Fibroblast of skin of right quadriceps (primary cell): ENCODE data around the gene COL26A1.

Experiments
- DNase-seq: peaks from one replicate; pipeline ENCODE4 v3.0.0-alpha.2; 2013

COL26A1 gene

DNA sequence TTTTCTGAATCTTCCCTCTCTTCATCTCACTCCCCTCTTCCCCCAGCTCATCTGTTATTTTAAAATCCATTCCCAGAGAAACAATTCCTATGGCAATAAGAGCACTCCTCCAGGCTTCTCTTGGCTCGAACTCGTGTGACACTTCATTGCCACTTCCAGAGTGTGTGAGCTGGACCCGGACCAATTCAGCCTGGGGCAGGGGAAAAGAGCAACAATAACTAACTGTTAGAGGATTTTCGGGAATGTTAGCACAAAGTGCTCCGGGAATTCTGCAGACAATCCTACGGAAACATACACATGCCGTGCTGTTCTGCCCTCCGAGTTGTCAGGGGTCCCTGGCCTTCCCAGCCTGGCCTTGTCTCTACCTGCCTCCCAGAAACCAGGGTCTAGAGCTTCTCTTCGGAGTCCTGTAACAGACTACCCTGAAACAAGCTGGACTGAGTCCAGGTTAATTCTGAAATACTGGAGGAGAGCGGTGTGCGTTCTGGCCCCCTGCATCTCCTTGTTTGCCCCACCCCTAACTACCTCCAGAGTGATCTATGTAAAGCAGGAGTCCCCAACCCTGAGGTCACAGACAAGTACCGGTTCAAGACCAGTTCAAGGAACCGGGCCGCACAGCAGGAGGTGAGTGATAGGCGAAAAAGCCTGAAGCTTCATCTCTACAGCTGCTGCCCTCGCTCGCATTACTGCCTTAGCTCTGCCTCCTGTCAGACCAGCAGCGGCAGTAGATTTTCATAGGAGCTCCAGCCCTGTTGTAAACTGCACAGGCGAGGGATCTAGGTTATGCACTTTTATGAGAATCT, 11.3 kb downstream of the COL26A1 start:
- DNase-seq: no peak

GRCh38 chr7:101374990-101375389, 12.3 kb downstream of the COL26A1 start:
- no peak for DNase-seq

DNA sequence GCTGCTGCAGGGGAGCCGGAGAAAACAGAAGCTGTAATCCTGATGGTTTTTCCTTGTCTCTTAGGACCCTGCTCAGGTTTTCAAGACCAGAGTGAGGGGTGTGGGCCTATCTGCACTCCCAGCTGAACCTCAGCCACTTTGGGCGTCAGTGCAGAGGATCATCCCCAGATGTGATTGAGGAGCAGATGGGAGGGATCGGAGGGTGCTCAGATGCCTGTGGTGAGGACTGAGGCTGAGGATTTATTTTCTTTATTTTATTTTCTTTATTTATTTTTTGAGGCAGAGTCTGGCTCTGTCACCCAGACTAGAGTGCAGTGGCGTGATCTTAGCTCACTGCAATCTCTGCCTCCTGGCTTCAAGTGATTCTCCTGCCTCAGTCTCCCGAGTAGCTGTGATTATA, 13.9 kb downstream of the COL26A1 start:
- DNase-seq: no peak

GRCh38 chr7:101377189-101377736, 14.6 kb downstream of the COL26A1 start:
- DNase-seq: peak; percentile 46

GRCh38 chr7:101378751-101379174, 16.1 kb downstream of the COL26A1 start:
- peak; percentile 78 for DNase-seq

GRCh38 chr7:101379302-101379701, 16.6 kb downstream of the COL26A1 start:
- no peak for DNase-seq

DNA sequence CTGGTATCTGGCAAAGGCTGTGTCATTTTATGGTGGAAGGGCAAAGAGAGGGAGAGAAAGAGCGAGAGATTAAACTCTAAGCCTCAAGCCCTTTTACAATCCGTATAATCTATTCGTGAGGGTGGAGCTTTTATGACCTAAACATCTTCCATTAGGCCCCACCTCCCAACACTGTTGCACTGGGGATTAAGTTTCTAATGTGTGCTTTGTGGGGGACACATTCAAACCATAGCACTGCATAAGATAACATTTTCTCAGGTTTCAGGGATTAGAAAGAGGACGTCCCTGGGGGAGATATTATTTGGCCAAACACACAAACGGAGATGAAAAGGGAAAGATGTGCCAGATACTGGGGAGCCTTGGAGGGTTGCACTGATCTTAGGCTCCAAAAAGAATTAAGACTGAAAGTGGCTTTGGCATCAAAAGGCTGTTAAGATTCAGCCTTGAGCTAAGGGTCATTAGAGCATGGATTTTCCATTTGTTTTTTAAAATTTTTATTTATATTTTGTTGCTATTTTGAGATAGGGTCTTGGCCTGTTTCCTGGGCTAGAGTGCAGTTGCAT, 19.0 kb downstream of the COL26A1 start:
- no peak for DNase-seq

GRCh38 chr7:101382937-101383336, 20.3 kb downstream of the COL26A1 start:
- no peak for DNase-seq

DNA sequence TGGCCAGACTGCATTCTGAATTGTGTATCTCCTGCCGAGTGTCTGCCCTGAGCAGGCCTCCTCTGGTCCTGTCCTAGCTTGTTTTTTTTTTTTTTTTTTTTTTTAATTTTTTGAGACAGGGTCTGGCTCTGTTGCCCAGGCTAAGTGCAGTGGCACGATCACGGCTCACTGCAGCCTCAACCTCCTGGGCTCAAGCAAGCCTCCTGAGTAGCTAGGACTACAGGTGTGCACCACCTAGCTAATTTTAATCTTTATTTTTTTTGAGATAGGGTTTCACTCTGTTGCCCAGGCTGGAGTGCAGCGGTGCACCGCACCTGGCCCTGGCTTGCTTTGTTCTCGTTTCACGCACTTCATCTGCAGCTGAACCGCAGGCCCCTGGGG, 23.5 kb downstream of the COL26A1 start:
- DNase-seq: no peak

DNA sequence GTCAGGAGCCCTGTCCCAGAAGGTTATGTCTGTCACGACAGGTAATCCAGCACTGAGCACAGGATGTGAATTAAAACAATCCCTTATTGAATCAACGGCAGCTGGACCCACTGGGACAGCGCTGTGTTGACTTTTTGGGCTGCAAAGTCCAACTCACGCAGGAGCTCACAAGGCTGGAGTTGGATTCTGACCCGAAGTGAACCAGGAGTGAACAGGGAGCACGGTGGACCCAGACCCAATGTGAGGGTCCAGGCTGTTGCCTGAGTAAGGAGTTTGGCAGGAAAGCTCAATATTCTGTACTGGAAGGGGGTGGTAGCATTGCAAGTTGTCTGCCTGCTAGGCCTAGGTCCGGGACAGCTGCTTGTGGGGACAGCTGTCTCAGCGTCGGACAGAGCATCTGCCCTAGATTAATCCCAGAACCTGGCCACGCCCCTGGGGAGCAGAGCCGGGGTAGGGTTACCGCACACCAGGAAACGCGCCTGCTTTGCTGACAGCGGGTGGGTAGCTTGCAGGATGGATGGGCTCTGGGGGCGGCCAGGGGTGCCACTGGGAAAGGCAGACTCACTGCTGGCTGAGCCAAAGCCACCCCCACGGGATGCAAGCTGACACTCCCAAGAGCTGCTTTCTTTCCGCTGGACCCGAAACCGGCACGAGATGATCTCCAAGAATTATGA, 24.0 kb downstream of the COL26A1 start:
- peak; percentile 65 for DNase-seq

DNA sequence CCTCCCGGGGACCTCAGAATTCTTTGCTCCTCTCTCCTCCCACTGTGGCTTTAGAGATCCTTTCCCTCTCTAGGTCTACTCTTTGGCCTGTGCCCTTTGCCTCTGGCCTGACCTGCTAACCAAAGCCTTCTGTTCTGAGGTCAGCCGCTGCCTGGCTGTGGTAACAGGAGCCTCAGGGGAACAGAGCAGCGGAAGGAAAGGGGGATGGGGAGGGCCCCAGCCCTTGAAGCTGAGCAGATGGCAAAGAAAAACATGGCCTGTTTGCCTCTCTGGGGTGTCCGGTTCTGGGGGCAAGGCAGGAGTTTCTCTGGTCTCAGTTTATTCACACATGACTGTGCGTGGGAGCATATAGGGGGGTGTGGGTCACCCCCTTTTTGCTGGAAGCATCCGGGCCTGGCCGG, 28.2 kb downstream of the COL26A1 start:
- peak; percentile 25 for DNase-seq

DNA sequence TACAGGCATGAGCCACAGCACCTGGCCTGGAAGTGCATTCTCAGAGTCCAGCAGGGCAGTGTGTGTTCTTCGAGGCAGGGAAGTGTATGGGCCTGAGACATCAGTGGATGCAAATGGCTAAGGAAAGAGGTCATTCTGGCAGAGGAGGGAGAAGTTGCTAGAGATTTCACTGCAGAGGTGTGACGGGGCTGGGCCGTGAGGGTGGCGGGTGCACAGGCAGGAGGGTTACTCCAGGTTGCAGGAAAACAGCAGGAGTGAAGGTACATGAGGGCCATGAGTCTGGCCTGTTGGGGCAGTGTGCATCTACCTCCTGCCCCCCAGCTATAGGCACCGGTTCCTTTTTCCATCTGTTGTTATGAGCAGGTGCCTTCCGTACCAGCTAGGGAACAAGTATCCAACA, 29.3 kb downstream of the COL26A1 start:
- DNase-seq: no peak

- DNase-seq: no peak
These were observed 31.2 kb downstream of the COL26A1 start for GRCh38 chr7:101393865-101394264.

DNA sequence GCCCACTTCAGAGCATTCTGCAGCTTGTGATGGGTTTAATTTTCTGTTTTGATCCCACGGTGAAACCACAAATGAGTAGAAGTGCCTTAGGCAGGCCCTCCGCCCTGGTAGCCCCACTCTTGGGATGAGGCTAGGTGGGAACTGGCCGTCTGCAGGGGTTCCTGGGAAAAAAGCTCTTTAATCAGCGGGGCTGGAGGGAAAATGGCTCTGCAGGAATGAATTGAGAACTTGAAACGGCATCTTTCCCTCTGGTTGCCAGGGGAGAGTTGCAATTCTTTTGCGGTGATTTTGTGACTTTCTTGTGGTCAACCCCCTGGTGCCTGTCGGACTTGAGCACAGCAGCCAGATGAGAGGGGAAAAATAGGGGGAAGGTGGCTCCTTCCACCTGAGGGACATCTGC, 32.7 kb downstream of the COL26A1 start:
- no peak for DNase-seq

DNA sequence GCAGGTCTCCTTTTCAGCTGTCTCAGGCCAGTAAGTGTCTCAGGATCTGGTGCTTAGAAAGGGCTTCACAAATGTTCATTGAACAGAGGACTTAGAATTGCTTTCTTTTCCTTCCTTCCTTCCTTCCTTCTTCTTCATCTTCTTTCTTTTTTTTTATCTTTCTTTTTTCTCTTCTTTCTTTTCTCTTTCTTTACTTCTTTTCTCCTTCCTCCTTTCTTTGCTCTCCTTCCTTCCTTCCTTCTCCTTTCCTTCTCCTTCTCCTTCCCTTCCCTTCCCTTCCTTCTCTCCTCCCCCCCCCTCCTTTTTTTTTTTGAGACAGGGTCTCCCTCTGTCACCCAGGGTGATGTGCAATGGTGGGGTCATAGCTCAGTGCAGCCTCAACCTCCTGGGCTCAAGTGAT, 34.6 kb downstream of the COL26A1 start:
- no peak for DNase-seq

GRCh38 chr7:101397770-101398324, 35.2 kb downstream of the COL26A1 start:
- DNase-seq: no peak

GRCh38 chr7:101398396-101399289, 36.0 kb downstream of the COL26A1 start:
- no peak for DNase-seq

- peak; percentile 19 for DNase-seq
These were observed 37.1 kb downstream of the COL26A1 start for GRCh38 chr7:101399759-101400158.

GRCh38 chr7:101400751-101401150, 38.1 kb downstream of the COL26A1 start:
- no peak for DNase-seq

- no peak for DNase-seq
These were observed 38.9 kb downstream of the COL26A1 start for GRCh38 chr7:101401390-101402080.

GRCh38 chr7:101402081-101402779, 39.6 kb downstream of the COL26A1 start:
- peak; percentile 89 for DNase-seq
